RWPE1 (cell line): ENCODE results near the gene CDKN2AIPNL.
"Not testable (repeated sequence)": the region's sequence is repeated elsewhere in the genome, so short reads cannot be mapped to it uniquely, and the experiment has no call there.

ENCODE experiments used
- CTCF ChIA-PET: fragments of 350-600 bp; sonication (Branson Sonifier 250); formaldehyde crosslinking; extraction: SDS; loops from one replicate; lab custom pipeline; 2021; lab: Yijun Ruan, JAX
- POLR2A ChIA-PET: fragments of 400-600 bp; formaldehyde crosslinking; extraction: SDS; loops from one replicate; lab custom pipeline; 2020; ENCODE audit warnings: antibody characterized with exemption; ENCODE audit not compliant: low non-redundant PET; lab: Yijun Ruan, JAX
- DNase-seq: peaks from one replicate; pipeline ENCODE4 v3.0.0; 2012; ENCODE audit warnings: low spot score
- H3K27ac ChIP-seq: fragments of 450-650 bp; 2 replicates; pipeline ENCODE4 v1.5.1; 2017
- TF ChIP-seq, protein P1 (sequence below): fragments of 450-650 bp; conservative IDR thresholded peaks from 2 replicates; pipeline ENCODE4 v1.5.1; 2017; ENCODE audit warnings: low read depth, mild to moderate bottlenecking

CDKN2AIPNL gene

DNA sequence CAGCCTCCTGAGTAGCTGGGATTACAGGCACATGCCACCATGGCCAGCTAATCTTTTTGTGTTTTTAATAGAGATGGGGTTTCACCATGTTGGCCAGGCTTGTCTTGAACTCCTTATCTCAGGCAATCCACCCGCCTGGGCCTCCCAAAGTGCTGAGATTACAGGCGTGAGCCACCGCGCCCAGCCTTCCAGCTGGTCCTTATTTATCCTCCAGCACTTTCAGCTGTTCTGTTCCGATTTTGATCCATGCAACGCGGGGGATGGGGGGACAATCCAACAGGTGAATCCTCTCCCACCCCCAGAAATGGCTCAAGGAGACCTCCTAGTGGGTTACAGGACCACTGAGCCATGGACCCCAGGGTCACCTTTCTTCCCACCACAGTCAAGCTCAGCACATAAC, 14.7 kb upstream of the CDKN2AIPNL start:
- TF ChIP-seq, protein P1, sequence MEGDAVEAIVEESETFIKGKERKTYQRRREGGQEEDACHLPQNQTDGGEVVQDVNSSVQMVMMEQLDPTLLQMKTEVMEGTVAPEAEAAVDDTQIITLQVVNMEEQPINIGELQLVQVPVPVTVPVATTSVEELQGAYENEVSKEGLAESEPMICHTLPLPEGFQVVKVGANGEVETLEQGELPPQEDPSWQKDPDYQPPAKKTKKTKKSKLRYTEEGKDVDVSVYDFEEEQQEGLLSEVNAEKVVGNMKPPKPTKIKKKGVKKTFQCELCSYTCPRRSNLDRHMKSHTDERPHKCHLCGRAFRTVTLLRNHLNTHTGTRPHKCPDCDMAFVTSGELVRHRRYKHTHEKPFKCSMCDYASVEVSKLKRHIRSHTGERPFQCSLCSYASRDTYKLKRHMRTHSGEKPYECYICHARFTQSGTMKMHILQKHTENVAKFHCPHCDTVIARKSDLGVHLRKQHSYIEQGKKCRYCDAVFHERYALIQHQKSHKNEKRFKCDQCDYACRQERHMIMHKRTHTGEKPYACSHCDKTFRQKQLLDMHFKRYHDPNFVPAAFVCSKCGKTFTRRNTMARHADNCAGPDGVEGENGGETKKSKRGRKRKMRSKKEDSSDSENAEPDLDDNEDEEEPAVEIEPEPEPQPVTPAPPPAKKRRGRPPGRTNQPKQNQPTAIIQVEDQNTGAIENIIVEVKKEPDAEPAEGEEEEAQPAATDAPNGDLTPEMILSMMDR: no peak
- POLR2A ChIA-PET: no interaction called here
- H3K27ac ChIP-seq: no peak overlapping the region
- DNase-seq: no peak
- CTCF ChIA-PET: interaction anchor here (0.7 kb wide), 1 partner anchor 100 kb away, joined by 3 read pairs; no protein-coding TSS in a partner anchor

DNA sequence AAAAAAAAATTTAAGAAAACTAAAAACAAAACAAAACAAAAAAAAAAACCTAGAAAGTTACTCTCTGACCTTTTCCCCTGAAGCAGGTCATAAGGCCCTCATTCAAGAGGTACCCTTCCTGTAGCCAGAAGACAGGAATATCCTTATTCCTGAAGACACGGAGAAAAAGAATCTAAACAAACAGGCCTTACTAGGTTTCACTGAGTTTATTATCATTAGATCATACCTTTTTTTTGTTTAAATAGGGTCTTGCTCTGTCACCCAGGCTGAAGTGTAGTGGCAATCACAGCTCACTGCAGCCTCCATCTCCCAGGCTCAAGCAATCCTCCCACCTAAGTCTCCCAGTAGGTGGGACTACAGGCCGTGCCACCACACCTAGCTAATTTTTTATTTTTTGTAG, 11.7 kb upstream of the CDKN2AIPNL start:
- H3K27ac ChIP-seq: no peak overlapping the region
- TF ChIP-seq, protein P1: no peak
- DNase-seq: no peak
- ChIA-PET CTCF (interaction anchor here (0.9 kb wide), 1 partner anchor 35 kb away, joined by 3 read pairs; no protein-coding TSS in a partner anchor), POLR2A (no interaction called here)

DNA sequence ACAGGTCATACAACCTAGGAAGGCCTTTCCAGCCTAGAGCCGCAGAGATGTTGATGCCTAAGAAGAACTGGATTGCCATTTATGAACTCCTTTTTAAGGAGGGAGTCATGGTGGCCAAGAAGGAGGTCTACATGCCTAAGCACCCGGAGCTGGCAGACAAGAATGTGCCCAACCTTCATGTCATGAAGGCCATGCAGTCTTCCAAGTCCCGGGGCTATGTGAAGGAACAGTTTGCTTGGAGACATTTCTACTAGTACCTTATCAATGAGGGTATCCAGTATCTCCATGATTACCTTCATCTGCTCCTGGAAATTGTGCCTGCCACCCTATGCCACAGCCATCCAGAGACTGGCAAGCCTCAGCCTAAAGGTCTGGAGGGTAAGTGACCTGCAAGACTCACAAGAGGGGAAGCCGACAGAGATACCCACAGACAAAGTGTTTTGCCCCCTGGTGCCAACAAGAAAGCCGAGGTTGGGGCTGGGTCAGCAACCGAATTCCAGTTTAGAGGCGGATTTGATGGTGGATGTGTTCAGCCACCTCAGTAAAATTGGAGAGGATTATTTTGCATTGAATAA, 11.2 kb upstream of the CDKN2AIPNL start:
- no peak overlapping the region for H3K27ac ChIP-seq
- ChIA-PET CTCF (no interaction called here), POLR2A (no interaction called here)
- no peak for DNase-seq
- TF ChIP-seq, protein P1: no peak

DNA sequence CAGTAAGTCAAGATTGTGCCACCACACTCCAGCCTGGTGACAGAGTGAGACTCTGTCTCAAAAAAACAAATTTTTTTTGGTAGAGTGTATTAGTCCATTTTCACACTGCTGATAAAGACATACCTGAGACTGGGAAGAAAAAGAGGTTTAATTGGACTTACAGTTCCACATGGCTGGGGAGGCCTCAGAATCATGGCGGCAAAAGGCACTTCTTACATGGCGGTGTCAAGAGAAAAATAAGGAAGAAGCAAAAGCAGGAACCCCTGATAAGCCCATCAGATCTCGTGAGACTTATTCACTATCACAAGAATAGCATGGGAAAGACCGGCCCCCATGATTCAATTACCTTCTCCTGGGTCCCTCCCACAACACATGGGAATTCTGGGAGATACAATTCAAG, 9.4 kb upstream of the CDKN2AIPNL start:
- CTCF ChIA-PET: interaction anchor here (0.7 kb wide), 1 partner anchor 9 kb away, joined by 3 read pairs; no protein-coding TSS in a partner anchor
- H3K27ac ChIP-seq, DNase-seq, POLR2A ChIA-PET: not testable (repeated sequence)

DNA sequence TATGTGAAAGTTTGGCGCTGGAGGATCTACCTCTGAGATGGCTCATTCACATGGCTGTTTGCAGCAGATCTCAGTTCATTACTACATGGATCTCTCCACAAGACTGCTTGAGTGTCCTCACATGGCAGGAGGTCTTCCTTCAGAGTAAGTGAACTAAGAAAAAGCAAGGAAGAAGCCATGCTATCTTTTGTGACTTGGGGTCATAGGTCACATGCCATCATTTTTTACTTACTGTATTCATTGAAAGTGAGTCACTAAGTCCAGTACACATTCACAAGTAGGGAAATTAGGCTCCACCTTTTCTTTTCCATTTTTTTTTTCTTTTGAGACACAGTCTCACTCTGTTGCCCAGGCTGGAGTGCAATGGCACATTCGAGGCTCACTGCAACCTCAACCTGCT, 8.7 kb upstream of the CDKN2AIPNL start:
- no peak overlapping the region for H3K27ac ChIP-seq
- CTCF ChIA-PET: interaction anchor here (0.7 to 1.1 kb wide), 4 partner anchors 9 to 107 kb away, joined by 3 to 4 read pairs (median 3); partner anchors contain the start of gene CDKN2AIPNL
- POLR2A ChIA-PET: no interaction called here
- DNase-seq: no peak
- TF ChIP-seq, protein P1: no peak

DNA sequence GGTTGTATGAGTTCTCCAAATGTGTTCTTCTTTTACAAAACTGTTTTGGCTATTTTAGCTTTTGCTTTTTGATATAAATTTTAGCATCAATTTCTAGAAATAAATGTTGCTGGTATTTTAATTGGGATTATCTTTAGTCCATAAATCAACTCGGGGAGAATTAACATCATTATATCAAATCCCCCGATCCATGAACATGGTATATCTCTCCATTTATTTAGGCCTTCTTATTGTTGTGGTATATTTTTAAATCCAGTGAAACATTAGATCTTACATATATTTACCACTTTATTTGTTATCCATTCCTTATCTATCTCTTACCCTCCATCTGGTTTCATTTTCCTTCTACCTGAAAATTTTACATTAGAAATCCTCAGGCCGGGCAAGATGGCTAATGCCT, 7.3 kb upstream of the CDKN2AIPNL start:
- DNase-seq: no peak
- ChIA-PET POLR2A (interaction anchor here (0.7 kb wide), 1 partner anchor 38 kb away, joined by 3 read pairs; no protein-coding TSS in a partner anchor), CTCF (interaction anchor here (1.2 kb wide), 1 partner anchor 46 kb away, joined by 3 read pairs; no protein-coding TSS in a partner anchor)
- TF ChIP-seq, protein P1: no peak
- H3K27ac ChIP-seq: no peak overlapping the region

DNA sequence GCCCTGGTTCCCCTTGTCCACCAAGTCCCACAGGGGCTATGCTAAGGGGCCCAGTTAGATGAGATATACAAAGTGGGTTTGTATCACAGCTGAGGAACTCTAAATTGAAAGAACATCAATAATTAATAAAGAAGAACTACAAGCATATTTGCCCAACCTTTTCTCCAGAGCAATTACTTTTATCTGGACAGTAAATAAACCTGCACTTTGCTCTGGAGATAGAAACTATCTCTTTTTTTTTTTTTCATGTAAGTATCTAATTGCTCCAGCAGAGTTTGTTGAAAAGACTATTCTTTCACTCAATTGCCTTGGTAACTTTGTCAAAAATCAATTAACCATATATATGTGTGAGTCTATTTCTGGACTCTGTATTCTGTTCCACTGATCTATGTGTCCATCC, 6.0 kb upstream of the CDKN2AIPNL start:
- DNase-seq: no peak
- ChIA-PET CTCF (interaction anchor here (0.7 to 1.4 kb wide), 2 partner anchors 110 to 548 kb away, joined by 4 to 8 read pairs; no protein-coding TSS in a partner anchor), POLR2A (interaction anchor here (0.7 kb wide), 1 partner anchor 128 kb away, joined by 3 read pairs; no protein-coding TSS in a partner anchor)
- TF ChIP-seq, protein P1: no peak
- H3K27ac ChIP-seq: no peak overlapping the region
